GM18951 (cell line): ENCODE data around the gene CNBD2.
"Not testable (repeated sequence)": the region's sequence is repeated elsewhere in the genome, so short reads cannot be mapped to it uniquely, and the experiment has no call there.

Source experiments
- POLR2A ChIP-seq: IDR thresholded peaks from 4 replicates; pipeline ENCODE4 v1.6.1; 2011; ENCODE audit warnings: mild to moderate bottlenecking; ENCODE audit not compliant: insufficient read length, insufficient read depth; ENCODE audit errors: extremely low read depth
- in situ Hi-C: fragments of 300-500 bp; cut with MboI; formaldehyde crosslinking; loops from one replicate; pipeline ENCODE4 v1.12.0; 2022; ENCODE audit warnings: low sequenced_read_pairs, mixed read lengths, inconsistent platforms; ENCODE audit not compliant: unreplicated experiment

CNBD2 gene

DNA sequence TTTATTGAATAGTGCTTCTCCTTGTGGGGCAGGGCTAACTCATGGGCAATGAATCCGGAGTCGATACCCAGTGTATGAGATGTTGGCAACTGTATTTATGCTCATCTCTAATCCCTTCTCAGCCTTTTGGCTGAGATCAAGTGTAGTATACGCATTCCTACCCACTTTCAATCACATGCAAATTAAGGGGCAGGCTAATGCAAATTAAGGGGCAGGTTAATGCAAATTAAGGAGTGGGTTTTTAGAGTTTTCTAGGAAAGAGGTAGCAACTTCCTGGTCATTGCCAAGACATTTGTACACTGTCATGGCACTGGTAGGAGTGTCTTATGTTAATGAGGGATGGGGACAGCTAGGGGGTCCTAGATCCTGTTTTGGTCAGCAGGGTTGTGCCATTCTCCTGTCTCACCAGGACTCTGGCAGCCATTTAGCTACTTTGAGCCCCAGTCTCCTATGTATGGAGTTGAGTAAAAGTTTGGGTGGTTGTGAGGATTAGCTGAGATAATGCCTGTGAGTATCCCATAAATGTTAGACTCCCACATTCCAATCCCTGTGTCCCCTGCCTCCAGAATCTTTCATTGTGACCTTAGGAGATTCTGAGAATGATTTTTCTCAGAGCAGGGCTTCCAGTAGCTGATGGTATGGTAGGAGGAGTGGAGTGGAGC is at the start of gene CNBD2:
CNBD2 (plus strand) TSS at position 612 of the 662 bp plus-strand sequence. CDS start 173 bp downstream, outside the sequence.
- TF ChIP-seq POLR2A: no peak
- in situ Hi-C loops: no loop called here

- TF ChIP-seq POLR2A: no peak
- in situ Hi-C loops: no loop called here
Measured at GRCh38 chr20:35920523-35920922, 47.9 kb upstream of the CNBD2 start.

- TF ChIP-seq POLR2A: no peak
- in situ Hi-C loops: no loop called here
Measured at GRCh38 chr20:35929301-35929700, 39.1 kb upstream of the CNBD2 start.

GRCh38 chr20:35934050-35934449 is 34.3 kb upstream of the CNBD2 start:
- TF ChIP-seq POLR2A: no peak
- in situ Hi-C loops: no loop called here

DNA sequence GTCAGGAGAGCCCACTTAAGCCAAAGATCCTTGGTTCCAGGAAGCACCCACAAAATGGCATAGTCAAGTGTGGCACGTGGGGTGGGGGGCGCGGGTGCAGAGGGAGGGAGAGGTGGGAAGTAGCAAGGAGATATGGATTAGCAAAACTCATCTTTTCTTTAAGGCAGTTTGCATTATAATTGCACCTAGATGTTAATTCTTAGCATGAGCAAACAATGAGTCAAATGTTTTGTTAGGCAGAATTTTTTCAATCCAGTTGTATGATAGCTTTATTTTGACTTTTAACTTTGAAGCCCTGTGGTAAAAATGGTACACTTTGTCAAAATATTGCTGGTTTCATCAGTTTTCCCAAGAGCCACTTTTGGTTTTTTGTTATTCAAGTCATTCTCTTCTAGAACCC is 29.1 kb upstream of the CNBD2 start:
- in situ Hi-C loops: no loop called here
- TF ChIP-seq POLR2A: no peak

DNA sequence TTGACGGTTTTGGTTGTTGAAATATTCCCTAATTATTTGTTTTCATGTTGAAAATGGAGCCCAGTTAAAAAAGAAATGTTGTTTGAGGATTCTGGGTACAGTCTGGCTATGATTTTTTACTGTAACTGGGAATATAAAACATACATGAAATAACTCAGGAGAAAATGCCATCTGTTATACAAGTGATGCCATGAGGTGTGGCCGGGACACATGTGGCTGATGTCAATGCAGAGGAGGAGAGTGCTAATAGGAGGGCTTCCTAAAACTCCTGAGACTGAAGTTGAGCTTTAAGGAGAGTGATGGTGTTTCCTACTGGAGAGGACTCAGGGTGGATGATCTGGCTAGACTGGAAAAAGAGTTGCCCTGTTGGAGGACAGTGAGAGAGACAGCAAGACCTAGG is 26.8 kb upstream of the CNBD2 start:
- in situ Hi-C loops: no loop called here
- TF ChIP-seq POLR2A: no peak

- in situ Hi-C loops: no loop called here
Measured at GRCh38 chr20:35942243-35942642, 26.1 kb upstream of the CNBD2 start.

GRCh38 chr20:35947489-35947888 is 20.9 kb upstream of the CNBD2 start:
- in situ Hi-C loops: no loop called here
- TF ChIP-seq POLR2A: no peak

More at GRCh38 chr20:35942243-35942642, 26.1 kb upstream of the CNBD2 start:
- no peak for TF ChIP-seq POLR2A

DNA sequence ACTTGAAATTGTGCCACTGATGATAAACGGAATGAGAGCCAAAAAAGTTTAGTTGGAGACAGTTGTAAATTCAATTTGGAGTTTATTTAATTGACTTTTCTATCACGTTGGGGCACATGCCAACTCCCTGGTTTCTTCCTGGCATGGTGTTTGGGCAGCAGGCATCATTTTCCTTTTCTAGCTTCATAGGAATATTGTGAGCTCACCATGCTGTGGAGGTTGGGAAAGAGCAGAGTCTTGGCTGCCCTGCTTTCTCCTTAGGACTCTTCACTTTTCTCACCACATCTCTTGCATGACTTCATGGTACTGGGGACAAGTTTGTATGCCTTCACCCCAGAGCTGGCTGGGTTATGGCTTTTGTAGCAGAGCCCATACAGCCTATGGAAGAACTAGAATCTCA is 20.5 kb upstream of the CNBD2 start:
- no peak for TF ChIP-seq POLR2A
- in situ Hi-C loops: no loop called here

GRCh38 chr20:35950093-35950492 is 18.3 kb upstream of the CNBD2 start:
- in situ Hi-C loops: no loop called here
- no peak for TF ChIP-seq POLR2A

DNA sequence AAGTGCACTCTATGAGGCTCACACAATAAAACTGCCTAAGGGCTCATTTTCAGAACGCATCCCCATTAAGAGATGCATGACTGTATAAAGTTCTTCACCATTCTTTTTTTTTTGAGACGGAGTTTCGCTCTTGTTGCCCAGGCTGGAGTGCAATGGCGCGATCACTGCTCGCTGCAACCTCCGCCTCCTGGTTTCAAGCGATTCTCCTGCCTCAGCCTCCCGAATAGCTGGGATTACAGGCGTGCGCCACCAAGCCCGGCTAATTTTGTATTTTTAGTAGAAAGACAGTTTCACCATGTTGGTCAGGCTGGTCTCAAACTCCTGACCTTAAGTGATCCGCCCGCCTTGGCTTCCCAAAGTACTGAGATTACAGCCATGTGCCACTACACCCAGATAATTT is 16.3 kb upstream of the CNBD2 start:
- in situ Hi-C loops: not testable (repeated sequence)

- in situ Hi-C loops: no loop called here
- no peak for TF ChIP-seq POLR2A
Measured at GRCh38 chr20:35952480-35953386, 15.7 kb upstream of the CNBD2 start.

- in situ Hi-C loops: no loop called here
- no peak for TF ChIP-seq POLR2A
Measured at GRCh38 chr20:35953387-35954199, 14.8 kb upstream of the CNBD2 start.
